Renal cortex interstitium (tissue), 11 donors: ENCODE data around the gene TSPAN7. TPM values are rescaled to one million over a fixed set of nuclear protein-coding genes. Genes with fewer than 3 reads are reported as not detected.

Source experiments
- DNase-seq, 11 donors: peaks; one replicate each; pipeline ENCODE4 v3.0.0-alpha.2; 2013; ENCODE audit warnings: low read depth in 9 of 11, low spot score in 4 of 11; ENCODE audit errors: extremely low read depth in 1 of 11
- polyA plus RNA-seq, 3 donors: library from polyadenylated mRNA; unstranded; fragments of 120-200 nt; gene quantifications; one replicate each; pipeline ENCODE4 v1.2.1, GENCODE V29; 2013; ENCODE audit not compliant: insufficient read length in 3 of 3

The TSPAN7 gene
- polyA plus RNA-seq, 3 donors: 42.6 to 54.0 (median 45.9) TPM

DNA sequence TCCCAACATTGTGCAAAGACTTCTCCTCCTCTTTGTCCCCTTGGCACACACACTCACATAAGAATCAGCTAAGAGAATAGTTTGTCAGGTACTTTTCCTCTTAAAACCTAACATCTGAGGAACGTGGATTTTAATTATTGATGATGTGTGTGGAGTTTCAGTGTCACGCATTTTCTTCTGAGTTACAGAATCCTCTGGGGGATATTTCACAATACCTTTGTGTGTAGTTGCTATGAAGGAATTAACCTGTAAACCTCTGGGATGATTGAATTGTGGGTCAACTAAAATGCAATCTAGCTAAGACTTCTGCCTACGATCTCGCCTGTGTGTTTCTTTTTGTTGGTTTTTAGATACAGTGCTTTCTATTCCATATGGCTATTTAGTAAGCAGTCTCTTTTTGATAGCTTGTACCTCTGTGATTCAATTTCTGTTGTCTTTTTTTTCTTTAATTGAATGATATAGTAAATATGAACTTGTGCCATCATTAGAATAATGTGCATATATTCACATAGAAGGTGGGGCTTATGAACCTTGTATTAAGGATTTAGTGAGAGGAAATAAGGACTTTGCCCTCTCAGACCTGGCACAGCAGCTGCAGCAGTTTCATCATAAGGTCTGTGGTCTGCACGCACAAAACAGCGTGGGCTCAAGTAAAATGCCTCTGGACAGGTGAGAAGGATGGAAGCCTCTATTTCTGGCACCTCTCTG is 99.2 kb downstream of the TSPAN7 start:
- no peak for DNase-seq

DNA sequence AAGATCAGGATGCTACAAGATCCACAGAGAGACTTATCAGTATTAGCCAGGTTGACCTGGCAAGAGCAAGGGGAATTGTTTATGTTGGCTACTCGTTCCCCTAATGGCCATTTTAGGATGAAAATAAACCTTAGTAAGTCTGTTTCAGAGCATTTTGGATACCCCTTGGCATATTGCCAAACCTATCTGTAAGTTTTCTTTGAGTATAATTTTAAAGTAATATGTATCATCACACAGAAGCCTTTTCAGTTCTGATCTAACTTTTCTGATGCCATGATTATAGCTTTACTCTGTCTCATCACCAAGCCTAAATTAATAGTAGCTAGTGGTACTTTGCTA is 99.7 kb downstream of the TSPAN7 start:
- no peak for DNase-seq

DNA sequence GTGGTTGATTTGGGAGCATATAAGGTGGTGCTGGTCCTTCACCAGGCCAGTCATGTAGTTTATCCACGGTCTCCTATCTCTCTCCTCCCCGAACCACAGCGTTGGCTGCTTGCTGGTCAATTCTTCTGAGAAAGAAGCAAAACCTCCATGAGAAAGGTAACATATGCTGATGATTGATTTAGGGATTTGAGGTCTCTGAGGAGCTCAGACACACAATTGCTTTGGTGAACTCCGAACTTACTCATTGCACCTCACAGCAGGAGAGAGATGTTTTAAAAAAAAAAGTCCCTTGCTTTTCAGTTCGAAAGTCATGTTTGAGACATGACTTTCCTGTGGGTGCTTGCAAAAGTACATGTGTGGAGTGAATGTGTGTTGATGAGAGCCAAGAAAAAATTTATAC is 100.2 kb downstream of the TSPAN7 start:
- DNase-seq: no peak

DNA sequence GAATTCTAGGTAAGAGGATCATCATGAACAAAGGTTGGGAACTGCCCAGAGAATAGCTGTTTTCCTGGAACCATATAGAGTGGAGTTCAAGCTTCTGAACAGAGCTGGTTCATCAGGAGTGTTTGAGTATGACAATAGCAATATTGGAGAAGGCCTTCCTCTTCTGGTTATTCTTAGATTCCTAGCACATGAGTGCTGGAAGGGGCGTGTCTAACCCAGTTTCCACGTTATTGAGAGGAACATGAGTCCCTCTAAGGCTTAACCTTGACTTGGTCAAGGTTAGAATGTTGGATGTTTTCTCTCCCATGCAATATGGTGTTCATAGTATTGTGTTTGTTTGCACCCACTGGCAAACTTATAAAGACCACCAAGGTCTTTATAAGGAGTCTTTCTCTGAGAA is 101.3 kb downstream of the TSPAN7 start:
- no peak for DNase-seq

DNA sequence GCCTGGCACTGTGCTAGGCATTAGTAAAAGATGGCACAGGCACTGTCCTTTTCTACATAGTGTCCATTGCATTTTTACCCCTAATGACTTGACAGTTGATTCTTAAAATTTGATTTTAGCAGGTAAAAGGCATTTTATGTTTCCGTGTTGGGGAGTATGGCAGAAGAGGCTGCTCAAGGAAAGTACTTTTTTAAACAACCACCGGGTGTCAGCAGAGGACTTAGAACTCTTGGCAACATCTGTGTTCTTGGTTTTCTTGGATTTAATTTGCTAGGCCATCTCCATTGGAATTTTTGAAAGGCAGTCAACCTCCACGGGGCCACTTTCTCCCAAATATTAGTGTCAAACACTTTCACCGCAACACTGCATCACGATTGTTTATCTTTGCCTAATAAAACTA is 102.9 kb downstream of the TSPAN7 start:
- DNase-seq: peak in 9 of 11 donors; percentile 16 to 61 (median 30)

DNA sequence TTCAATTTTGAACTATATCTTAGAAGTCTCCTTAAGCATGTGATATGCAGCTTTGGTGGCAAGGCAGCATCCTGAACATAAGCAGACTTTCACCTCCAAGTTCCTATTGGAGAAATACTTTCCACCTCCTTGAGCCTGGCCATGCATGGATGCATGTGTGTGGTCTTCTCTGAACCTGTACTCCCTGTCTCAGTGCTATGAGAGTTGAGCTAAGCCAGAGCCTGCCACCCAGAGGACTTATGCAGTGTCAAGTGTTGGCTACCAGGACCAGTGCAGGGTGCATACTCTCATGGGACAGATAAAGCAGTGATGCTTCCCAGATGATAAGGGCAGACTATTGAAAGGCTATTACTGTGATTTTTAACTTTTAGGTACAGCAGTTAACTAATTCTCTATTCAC is 105.6 kb downstream of the TSPAN7 start:
- no peak for DNase-seq

DNA sequence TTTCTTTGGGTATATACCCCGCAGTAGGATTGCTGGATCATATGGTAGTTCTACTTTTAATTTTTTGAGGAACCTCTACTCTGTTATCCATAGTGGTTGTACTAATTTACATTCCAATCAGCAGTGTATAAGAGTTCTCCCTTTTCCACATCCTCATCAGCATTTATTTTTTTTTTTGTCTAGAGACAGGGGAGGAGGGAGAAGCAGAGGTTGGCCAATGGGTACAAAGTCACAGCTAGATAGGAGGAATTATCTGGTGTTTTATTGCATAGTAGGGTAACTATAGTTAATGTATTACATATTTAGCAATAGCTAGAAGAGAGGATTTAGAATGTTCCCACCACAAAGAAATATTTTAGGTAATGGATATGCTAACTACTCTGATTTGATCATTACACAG is 107.4 kb downstream of the TSPAN7 start:
- no peak for DNase-seq

DNA sequence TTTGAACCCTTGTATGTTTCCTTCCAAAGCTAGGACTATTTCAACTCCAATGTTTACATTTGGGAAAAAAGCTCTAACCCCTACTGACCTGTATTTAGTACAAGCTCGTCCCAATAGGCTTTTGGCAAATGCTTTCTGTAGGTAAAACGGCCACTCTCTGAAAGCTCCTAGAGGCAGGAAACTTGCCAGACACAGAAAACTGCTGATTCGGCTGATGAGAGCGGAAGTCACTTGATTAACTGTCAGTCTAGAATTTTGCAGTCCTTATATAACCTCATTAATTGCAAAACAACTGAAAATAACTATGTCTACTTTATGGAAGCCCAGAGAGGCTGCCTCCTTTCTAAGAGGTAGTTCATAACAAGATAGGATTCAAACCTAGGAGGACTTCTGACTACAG is 108.1 kb downstream of the TSPAN7 start:
- no peak for DNase-seq

DNA sequence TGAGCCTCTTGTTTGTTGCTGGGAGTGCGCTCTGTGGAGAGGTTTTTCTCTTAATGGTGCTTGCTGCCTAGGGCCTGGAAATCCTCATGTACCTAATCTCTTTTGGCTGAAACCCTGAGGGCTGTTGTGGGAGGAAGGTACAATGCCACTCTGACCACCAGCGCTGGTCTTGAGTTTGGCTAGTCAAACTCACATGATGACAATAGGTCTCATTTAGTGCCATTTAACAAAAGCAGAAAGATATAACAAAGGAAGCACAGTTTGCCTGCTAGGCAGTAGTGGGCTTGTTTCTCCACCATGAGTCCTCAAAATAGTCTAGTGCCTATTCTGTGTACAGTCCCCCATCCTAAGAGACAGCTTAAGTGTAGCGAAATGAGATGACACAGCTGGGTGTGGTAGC is 111.3 kb downstream of the TSPAN7 start:
- no peak for DNase-seq

DNA sequence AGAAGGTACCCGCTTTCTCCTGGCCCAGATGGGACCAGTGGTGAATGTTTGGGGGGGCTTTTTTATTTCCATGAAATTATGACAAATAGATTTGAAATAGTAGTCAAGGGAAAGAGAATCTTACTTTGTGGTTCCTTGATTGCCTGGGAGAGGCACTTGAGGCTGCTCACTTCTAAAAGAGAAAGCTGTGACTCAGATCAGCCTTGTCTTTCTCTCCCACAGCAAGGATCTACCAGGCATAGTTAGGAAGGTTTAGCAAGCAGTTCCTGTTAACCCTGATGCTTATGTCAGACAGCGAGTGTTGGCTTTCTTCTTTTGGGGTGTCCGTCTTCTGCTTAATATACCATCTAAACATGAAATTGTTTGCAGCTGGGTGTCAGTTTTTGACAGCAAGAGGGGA is 114.5 kb downstream of the TSPAN7 start:
- DNase-seq: no peak

DNA sequence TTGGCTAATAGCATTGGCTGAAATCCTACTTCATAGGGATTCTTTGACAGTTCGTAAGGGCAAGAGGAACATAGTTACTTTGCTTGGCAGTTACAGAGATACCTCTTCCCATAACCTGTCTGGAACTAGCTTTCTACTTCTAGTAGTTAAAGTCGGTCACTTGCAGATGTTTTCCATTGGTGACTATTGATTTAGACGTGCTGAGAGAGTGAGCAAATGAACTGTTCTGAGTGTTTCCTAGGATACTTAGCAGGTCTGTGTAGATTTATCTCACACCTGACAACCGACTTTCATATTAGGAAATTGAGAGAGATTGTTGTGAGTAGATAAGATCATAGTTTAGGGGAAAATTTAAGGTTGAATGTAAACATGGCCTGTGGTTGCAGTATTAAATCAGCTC is 116.8 kb downstream of the TSPAN7 start:
- no peak for DNase-seq

DNA sequence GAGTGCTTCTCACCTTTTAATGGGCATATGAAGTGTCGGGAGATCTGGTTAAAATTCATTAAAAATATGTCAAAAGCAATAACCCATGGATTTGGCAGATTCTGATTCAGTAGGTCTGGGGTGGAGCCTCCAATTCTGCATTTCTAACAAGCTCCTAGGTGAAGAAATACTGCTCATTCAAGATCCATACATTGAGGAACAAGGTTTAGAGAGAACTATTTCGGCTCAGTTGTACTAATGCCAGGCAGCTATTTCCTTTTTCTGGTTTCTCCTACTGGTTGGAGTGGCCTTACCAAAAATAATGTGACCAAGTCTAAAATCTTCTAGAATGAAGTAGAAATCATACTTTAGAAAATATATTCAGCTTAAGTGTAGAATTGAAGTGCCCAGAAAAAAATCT is 117.5 kb downstream of the TSPAN7 start:
- DNase-seq: no peak

DNA sequence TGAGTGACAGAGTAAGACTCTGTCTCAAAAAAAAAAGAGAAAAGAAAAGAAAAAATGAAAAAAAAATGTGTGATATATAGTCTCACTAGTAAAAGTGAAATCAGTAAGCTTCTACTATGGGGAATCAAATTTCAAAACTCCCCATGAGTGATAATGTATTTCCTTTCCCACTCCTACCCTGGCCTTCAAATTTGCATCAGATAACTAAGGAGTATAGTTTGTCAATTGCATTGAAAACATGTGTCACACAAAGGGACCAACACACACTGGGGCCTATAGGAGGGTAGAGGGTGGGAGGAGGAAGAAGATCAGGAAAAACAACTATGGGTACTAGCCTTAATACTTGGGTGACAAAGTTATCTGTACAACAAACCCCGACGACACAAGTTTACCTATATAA is 118.4 kb downstream of the TSPAN7 start:
- no peak for DNase-seq

DNA sequence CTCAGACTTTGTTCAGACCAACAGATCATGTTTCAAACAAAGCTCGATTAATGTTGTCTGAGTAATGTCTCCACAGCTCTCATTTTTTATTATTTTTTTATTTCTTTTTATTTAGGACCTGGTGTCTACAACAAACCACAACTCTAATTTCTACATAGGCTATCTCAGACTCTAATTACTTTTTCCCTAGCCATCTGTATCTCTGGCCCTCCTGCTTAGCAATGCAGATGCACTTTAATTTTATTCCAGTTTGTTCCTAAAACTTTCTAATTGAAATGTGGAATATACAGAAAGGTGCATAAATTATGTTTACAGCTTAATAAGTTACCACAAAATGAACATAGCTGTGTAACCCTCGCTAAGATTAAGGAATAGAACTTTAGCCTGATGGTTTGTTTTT is 120.8 kb downstream of the TSPAN7 start:
- no peak for DNase-seq

DNA sequence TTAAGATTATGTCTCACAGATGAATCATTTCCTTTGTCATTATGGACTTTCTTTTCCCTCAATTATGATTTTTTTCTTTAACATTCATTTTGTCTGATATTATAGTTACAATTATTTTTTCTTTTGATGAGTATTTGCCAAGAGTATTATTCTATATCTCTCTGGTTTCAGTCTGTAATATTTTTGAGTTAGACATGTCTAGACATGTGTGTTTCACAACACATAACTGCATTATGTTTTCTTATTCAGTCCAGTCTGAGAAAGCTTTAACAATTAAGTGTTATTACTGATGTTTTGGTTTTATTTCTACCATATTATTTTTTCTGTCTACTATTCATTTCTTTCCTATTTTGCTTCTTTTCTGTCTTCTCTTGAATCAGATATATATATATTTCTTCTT is 131.6 kb downstream of the TSPAN7 start:
- no peak for DNase-seq

DNA sequence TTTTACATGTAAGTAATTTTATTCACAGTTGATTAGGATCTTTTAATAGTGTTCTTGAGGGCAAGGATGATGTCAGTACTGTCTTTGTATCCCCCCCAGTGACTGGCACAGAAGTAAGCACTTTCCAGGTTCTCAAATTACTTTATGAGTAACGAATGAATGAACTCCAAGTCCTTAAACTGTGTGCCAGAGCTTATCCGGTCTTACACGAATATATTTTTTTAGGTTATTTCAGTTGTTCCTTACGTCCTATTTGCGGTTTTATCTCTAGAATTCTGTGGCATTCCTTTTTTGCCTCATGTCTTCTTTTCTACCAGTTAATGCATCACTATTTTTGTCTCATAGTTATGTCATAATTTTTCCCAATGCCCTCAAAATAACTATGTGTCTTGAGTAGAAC is 133.1 kb downstream of the TSPAN7 start:
- no peak for DNase-seq

DNA sequence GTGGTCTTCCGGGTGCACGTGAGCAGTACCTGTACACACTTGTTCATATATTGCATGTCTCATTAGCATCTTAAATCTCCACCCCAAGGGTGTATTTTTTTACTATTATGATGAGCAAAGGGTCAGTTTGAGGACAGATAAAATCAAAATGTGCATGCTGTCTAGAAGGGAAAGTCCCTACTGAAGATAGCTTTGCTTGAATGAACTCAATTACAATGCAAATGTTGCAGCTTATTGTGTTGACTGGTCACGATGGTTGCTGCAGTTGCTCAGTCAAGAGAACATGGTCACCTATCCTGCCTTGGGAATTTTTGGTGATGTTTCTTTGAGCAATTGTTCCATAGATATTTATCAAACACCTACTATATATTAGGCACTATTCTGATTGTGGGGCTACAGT is 136.1 kb downstream of the TSPAN7 start:
- no peak for DNase-seq

DNA sequence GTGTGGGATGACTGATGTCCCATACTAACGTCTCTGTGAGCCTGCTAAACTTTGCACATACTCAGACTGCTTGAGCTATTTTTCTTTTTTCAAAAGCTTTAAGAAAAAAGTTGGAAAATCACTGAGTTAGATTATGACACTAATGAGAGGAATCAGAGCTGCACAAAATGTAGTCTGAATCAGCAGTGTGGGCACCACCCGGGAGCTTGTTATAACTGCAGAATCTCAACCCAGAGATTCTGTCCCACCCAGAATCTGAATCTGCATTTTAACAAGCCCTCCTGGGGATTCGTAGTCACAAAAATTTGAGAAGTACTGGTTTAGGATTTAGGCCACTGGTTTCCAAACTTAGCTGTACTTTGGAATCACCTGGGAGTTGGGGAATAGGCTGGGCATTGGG is 137.8 kb downstream of the TSPAN7 start:
- DNase-seq: no peak

DNA sequence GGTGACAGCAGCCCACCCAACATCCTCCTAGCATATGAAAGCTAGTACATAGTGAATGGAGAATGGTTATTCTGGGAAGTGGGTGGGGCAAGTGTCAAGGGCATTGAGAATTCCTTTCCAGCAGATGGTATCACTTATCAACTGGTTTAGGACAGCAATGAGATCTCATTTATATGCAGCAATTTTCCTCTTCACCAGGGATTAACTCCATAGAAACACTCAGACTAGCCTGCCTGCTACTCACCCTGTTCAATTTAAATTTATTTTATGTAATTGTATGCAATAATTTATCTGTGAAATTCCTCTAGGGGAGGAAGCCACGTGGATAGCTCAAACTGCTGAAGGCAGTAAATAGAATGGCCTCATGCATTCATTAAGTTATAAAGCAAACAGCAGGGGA is 138.4 kb downstream of the TSPAN7 start:
- DNase-seq: no peak

DNA sequence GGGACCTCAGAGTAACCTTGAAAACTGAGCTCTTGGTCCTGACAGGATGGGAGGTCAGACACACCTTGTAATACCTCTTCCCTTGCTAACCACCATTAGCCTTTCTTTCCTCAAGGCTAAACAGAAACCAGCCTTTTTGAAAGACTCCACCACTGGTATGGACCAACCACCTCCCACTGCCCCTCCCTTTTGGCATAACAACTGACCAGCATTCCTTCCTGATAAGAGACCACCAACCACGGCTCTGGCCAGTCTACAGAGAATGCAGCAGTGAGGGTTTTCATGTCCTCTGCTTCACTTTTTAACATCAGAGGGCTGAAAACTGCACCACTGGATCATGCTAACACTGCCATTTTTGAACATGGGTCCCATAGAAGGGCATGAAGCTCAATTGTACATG is 139.7 kb downstream of the TSPAN7 start:
- DNase-seq: no peak

DNA sequence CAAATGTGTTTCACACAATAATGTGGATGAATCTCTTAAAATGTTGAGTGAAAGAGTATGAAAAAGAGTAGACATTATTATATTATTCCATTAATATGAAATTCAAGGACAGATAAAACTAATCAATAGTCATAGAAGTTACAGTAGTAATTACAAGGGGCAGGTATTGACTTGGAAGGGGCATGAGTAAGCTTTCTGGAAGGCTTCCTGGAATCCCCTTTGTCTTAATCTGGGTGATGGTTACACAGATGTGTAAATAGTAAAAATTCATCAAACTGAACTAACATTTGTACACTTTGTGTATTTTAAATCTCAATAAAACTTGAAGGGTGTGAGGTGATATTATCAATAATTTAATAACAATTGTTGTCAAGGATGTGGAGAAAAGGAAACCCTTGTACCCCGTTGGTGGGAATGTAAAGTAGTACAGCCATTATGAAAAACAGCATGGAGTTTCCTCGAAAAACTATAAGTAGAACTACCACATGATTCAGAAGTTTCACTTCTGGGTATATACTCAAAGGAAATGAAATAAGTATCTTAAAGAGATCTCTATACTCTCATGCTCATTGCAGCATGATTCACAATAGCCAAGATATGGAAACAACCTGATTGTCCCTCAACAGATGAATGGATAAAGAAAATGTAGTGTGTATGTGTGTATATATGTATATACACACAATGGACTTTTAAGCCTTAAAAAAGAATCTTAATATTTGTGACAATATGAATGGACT is 143.0 kb downstream of the TSPAN7 start:
- no peak for DNase-seq
